BJ (cell line): ENCODE measurements around the gene BHLHA15. TPM values are rescaled to one million over a fixed set of nuclear protein-coding genes. Genes with fewer than 3 reads are reported as not detected.

ENCODE experiments used
- CTCF ChIA-PET: fragments of 350-600 bp; formaldehyde crosslinking; extraction: SDS; loops from one replicate; lab custom pipeline; 2021; ENCODE audit warnings: antibody characterized with exemption, inconsistent platforms; lab: Yijun Ruan, JAX
- POLR2A ChIA-PET: fragments of 300-600 bp; sonication (Branson Sonifier 250); formaldehyde crosslinking; extraction: SDS; loops from one replicate; lab custom pipeline; 2021; ENCODE audit warnings: antibody characterized with exemption; lab: Charles Lee
- DNase-seq: peaks from one replicate; pipeline ENCODE4 v3.0.0-alpha.2; 2011; ENCODE audit warnings: low read depth
- H3K27me3 ChIP-seq: 2 replicates; pipeline ENCODE4 v1.6.0; 2011; ENCODE audit warnings: low read length; ENCODE audit not compliant: control insufficient read depth, insufficient read depth
- H3K36me3 ChIP-seq: 2 replicates; pipeline ENCODE4 v1.5.1; 2011; ENCODE audit warnings: low read length; ENCODE audit not compliant: control insufficient read depth, insufficient read depth
- H3K4me3 ChIP-seq: 2 replicates; pipeline ENCODE4 v1.5.1; 2011; ENCODE audit warnings: low read depth, mild to moderate bottlenecking, control low read depth, low read length
- CTCF ChIP-seq: IDR thresholded peaks from 2 replicates; pipeline ENCODE4 v1.5.1; 2011; ENCODE audit warnings: low read depth, mild to moderate bottlenecking, control low read depth, inconsistent platforms, low read length, moderate library complexity; ENCODE audit not compliant: insufficient read depth
- polyA plus RNA-seq: library from polyadenylated mRNA; depleted of rRNA; stranded (reverse); fragments of >200 nt; gene quantifications from 2 replicates; pipeline ENCODE4 v1.2.3, GENCODE V29; 2011

BHLHA15 gene
- polyA plus RNA-seq, 1 experiment = not detected

- CTCF ChIA-PET = no interaction called here
- Histone ChIP-seq H3K4me3 (no peak overlapping the region), H3K27me3 (no peaks in the 10 kb centered on the region), H3K36me3 (peaks cover 7% of the 10 kb centered on the region)
- POLR2A ChIA-PET = no interaction called here
- TF ChIP-seq CTCF = no peak
- DNase-seq = no peak
These were observed 13.5 kb downstream of the BHLHA15 start for GRCh38 chr7:98224701-98225181.

GRCh38 chr7:98225913-98226614 lies 14.8 kb downstream of the BHLHA15 start:
- CTCF ChIA-PET = no interaction called here
- H3K4me3 ChIP-seq = no peak overlapping the region
- peaks cover 7% of the 10 kb centered on the region for H3K36me3 ChIP-seq
- DNase-seq = no peak
- POLR2A ChIA-PET = no interaction called here
- TF ChIP-seq CTCF = no peak
- H3K27me3 ChIP-seq = no peaks in the 10 kb centered on the region

- Histone ChIP-seq H3K4me3 (no peak overlapping the region), H3K27me3 (no peaks in the 10 kb centered on the region), H3K36me3 (peaks cover 3% of the 10 kb centered on the region)
- no peak for TF ChIP-seq CTCF
- ChIA-PET CTCF (no interaction called here), POLR2A (no interaction called here)
- DNase-seq = no peak
These were observed 16.7 kb downstream of the BHLHA15 start for GRCh38 chr7:98227939-98228338.

- ChIA-PET POLR2A (no interaction called here), CTCF (no interaction called here)
- Histone ChIP-seq H3K4me3 (no peak overlapping the region), H3K27me3 (no peaks in the 10 kb centered on the region), H3K36me3 (peaks cover 3% of the 10 kb centered on the region)
- no peak for DNase-seq
- no peak for TF ChIP-seq CTCF
These were observed 17.6 kb downstream of the BHLHA15 start for GRCh38 chr7:98228801-98229200.

- TF ChIP-seq CTCF = no peak
- no peaks in the 10 kb centered on the region for H3K27me3 ChIP-seq
- CTCF ChIA-PET = no interaction called here
- peaks cover 3% of the 10 kb centered on the region for H3K36me3 ChIP-seq
- POLR2A ChIA-PET = no interaction called here
- no peak overlapping the region for H3K4me3 ChIP-seq
- no peak for DNase-seq
These were observed 18.2 kb downstream of the BHLHA15 start for GRCh38 chr7:98229441-98229840.
